Measurements from ENCODE around the gene ADAMTSL4.

DNA sequence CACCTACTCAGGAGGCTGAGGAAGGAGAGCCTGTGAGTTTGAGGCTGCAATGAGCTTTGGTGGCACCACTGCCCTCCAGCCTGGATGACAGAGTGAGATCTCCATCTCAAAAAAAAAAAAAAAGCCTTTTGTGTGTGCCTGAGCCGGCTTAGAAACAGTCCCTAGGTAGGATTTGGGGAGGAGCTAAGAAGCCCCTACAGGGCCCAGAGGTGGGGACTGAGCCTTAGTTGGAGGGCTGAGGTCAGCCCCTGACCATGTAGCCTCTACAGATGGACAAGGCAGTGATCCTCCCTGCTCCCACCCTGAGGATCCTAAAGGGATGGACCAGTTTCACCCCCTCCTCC is 2.5 kb downstream of the ADAMTSL4 start:
- TF ChIP-seq EZH2phosphoT487 (IDR thresholded peaks at IDR 0.05; ENCODE audit: borderline replicate concordance), result no peak
- TF ChIP-seq, protein P1, sequence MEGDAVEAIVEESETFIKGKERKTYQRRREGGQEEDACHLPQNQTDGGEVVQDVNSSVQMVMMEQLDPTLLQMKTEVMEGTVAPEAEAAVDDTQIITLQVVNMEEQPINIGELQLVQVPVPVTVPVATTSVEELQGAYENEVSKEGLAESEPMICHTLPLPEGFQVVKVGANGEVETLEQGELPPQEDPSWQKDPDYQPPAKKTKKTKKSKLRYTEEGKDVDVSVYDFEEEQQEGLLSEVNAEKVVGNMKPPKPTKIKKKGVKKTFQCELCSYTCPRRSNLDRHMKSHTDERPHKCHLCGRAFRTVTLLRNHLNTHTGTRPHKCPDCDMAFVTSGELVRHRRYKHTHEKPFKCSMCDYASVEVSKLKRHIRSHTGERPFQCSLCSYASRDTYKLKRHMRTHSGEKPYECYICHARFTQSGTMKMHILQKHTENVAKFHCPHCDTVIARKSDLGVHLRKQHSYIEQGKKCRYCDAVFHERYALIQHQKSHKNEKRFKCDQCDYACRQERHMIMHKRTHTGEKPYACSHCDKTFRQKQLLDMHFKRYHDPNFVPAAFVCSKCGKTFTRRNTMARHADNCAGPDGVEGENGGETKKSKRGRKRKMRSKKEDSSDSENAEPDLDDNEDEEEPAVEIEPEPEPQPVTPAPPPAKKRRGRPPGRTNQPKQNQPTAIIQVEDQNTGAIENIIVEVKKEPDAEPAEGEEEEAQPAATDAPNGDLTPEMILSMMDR (IDR thresholded peaks at IDR 0.05 in 2 of 3, conservative IDR thresholded peaks at IDR 0.05 in 1 of 3; ENCODE audit: borderline replicate concordance in 1 of 3, insufficient read depth in 1 of 3, low read depth in 2 of 3, low read length in 2 of 3), result no peak
